Choroid plexus epithelial cell (primary cell): ENCODE results near the gene MLXIPL.

ENCODE experiments used
- DNase-seq: peaks from one replicate; pipeline ENCODE4 v3.0.0-alpha.2; 2010; ENCODE audit warnings: low read depth
- H3K4me3 ChIP-seq: 2 replicates; pipeline ENCODE4 v1.5.1; 2011; ENCODE audit warnings: low read depth, mild to moderate bottlenecking, control low read depth, low read length, moderate library complexity
- CTCF ChIP-seq: conservative IDR thresholded peaks from 2 replicates; pipeline ENCODE4 v1.5.1; 2011; ENCODE audit warnings: low read depth, mild to moderate bottlenecking, control low read depth, inconsistent platforms, low read length, moderate library complexity

The MLXIPL gene

GRCh38 chr7:73547841-73548240 lies 76.5 kb downstream of the MLXIPL start:
- no peak for DNase-seq
- H3K4me3 ChIP-seq, result no peak overlapping the region
- no peak for TF ChIP-seq CTCF

GRCh38 chr7:73544678-73545077 lies 79.6 kb downstream of the MLXIPL start:
- no peak for TF ChIP-seq CTCF
- no peak overlapping the region for H3K4me3 ChIP-seq
- DNase-seq, result no peak
